H9 (cell line): ENCODE data around the gene FAM83E. TPM values are rescaled to one million over a fixed set of nuclear protein-coding genes. Genes with fewer than 3 reads are reported as not detected.

ENCODE experiments used
- DNase-seq: peaks from one replicate; pipeline ENCODE4 v3.0.0-alpha.2; 2017
- H2AFZ ChIP-seq: one replicate; pipeline ENCODE4 v1.6.1; 2013; ENCODE audit warnings: mild to moderate bottlenecking, low read length, control low read depth, moderate library complexity
- H2AK5ac ChIP-seq: 2 replicates; pipeline ENCODE4 v1.6.1; 2013; ENCODE audit warnings: low read length, control low read depth, mixed read lengths; ENCODE audit not compliant: insufficient read length
- H2BK120ac ChIP-seq: one replicate; pipeline ENCODE4 v1.6.1; 2013; ENCODE audit warnings: low read depth, mild to moderate bottlenecking, low read length, control low read depth, inconsistent platforms; ENCODE audit not compliant: poor library complexity, severe bottlenecking
- H2BK12ac ChIP-seq: 2 replicates; pipeline ENCODE4 v1.6.1; 2013; ENCODE audit warnings: low read length, control low read depth, mixed read lengths, low read depth; ENCODE audit not compliant: insufficient read length
- H2BK15ac ChIP-seq: 2 replicates; pipeline ENCODE4 v1.6.1; 2013; ENCODE audit warnings: low read depth, low read length, control low read depth
- H2BK20ac ChIP-seq: one replicate; pipeline ENCODE4 v1.6.1; 2013; ENCODE audit warnings: low read depth, mild to moderate bottlenecking, low read length, control low read depth, inconsistent platforms; ENCODE audit not compliant: poor library complexity, severe bottlenecking
- H2BK5ac ChIP-seq: 2 replicates; pipeline ENCODE4 v1.6.1; 2013; ENCODE audit warnings: low read length, control low read depth, mixed read lengths; ENCODE audit not compliant: insufficient read length
- H3K14ac ChIP-seq: 2 replicates; pipeline ENCODE4 v1.6.1; 2013; ENCODE audit warnings: low read length, control low read depth; ENCODE audit not compliant: insufficient read depth
- H3K18ac ChIP-seq: 2 replicates; pipeline ENCODE4 v1.6.1; 2013; ENCODE audit warnings: low read depth, mild to moderate bottlenecking, mixed read lengths, low read length, control low read depth; ENCODE audit not compliant: insufficient read length
- H3K23ac ChIP-seq: 2 replicates; pipeline ENCODE4 v1.6.1; 2013; ENCODE audit warnings: low read length, control low read depth, mixed read lengths, low read depth; ENCODE audit not compliant: insufficient read length
- H3K23me2 ChIP-seq: 2 replicates; pipeline ENCODE4 v1.6.1; 2013; ENCODE audit warnings: low read depth, mild to moderate bottlenecking, mixed read lengths, low read length, control low read depth; ENCODE audit not compliant: insufficient read length, poor library complexity, severe bottlenecking
- H3K27ac ChIP-seq: 2 replicates; pipeline ENCODE4 v1.5.1; 2013; ENCODE audit warnings: low read length, control low read depth, mixed read lengths, low read depth; ENCODE audit not compliant: insufficient read length
- H3K27me3 ChIP-seq: 2 replicates; pipeline ENCODE4 v1.6.1; 2013; ENCODE audit warnings: low read length, control low read depth, inconsistent platforms; ENCODE audit not compliant: insufficient read depth
- H3K4ac ChIP-seq: 2 replicates; pipeline ENCODE4 v1.6.1; 2013; ENCODE audit warnings: low read depth, mild to moderate bottlenecking, control low read depth, inconsistent platforms, low read length, moderate library complexity
- H3K4me1 ChIP-seq: 2 replicates; pipeline ENCODE4 v1.6.1; 2013; ENCODE audit warnings: low read length, control low read depth, inconsistent platforms; ENCODE audit not compliant: insufficient read depth
- H3K4me2 ChIP-seq: 2 replicates; pipeline ENCODE4 v1.6.1; 2013; ENCODE audit warnings: low read length, control low read depth, mixed read lengths; ENCODE audit not compliant: insufficient read length, insufficient read depth
- H3K56ac ChIP-seq: 2 replicates; pipeline ENCODE4 v1.6.1; 2013; ENCODE audit warnings: low read depth, mild to moderate bottlenecking, mixed read lengths, low read length, control low read depth; ENCODE audit not compliant: insufficient read length
- H3K79me1 ChIP-seq: 2 replicates; pipeline ENCODE4 v1.6.1; 2013; ENCODE audit warnings: low read depth, mild to moderate bottlenecking, moderate library complexity, low read length, control low read depth, inconsistent platforms; ENCODE audit not compliant: insufficient read depth, poor library complexity, severe bottlenecking
- H3K79me2 ChIP-seq: 2 replicates; pipeline ENCODE4 v1.6.1; 2013; ENCODE audit warnings: low read length, control low read depth, inconsistent platforms; ENCODE audit not compliant: insufficient read depth
- H3K9ac ChIP-seq: 2 replicates; pipeline ENCODE4 v1.6.1; 2013; ENCODE audit warnings: low read length, control low read depth, mixed read lengths; ENCODE audit not compliant: insufficient read length; ENCODE audit errors: extremely low read depth
- H3K9me3 ChIP-seq: one replicate; pipeline ENCODE4 v1.6.1; 2013; ENCODE audit warnings: low read depth, low read length, inconsistent platforms; ENCODE audit not compliant: control insufficient read depth
- H3T11ph ChIP-seq: one replicate; pipeline ENCODE4 v1.6.1; 2013; ENCODE audit warnings: mild to moderate bottlenecking, low read length, control low read depth, inconsistent platforms
- H4K20me1 ChIP-seq: one replicate; pipeline ENCODE4 v1.6.1; 2013; ENCODE audit not compliant: control insufficient read depth, insufficient read length, insufficient read depth
- H4K5ac ChIP-seq: 2 replicates; pipeline ENCODE4 v1.6.1; 2013; ENCODE audit warnings: low read depth, mild to moderate bottlenecking, mixed read lengths, low read length, control low read depth; ENCODE audit not compliant: insufficient read length
- H4K8ac ChIP-seq: replicated peaks from 2 replicates; pipeline ENCODE4 v1.6.1; 2013; ENCODE audit warnings: low read length, control low read depth, mixed read lengths, low read depth; ENCODE audit not compliant: insufficient read length
- H4K91ac ChIP-seq: 2 replicates; pipeline ENCODE4 v1.6.1; 2013; ENCODE audit warnings: low read depth, mild to moderate bottlenecking, moderate library complexity, mixed read lengths, low read length, control low read depth; ENCODE audit not compliant: insufficient read length
- H3K27ac Mint-ChIP-seq, 3 experiments: 2 replicates in 2 of 3; 3 replicates in 1 of 3; pipeline ENCODE4 v1.8.0; 2020 to 2021; ENCODE audit warnings: mixed read lengths in 3 of 3, mild to moderate bottlenecking in 1 of 3, moderate library complexity in 1 of 3
- H3K27me3 Mint-ChIP-seq: 2 replicates; pipeline ENCODE4 v1.8.0; 2021; ENCODE audit warnings: low read depth, mild to moderate bottlenecking, moderate library complexity, mixed read lengths
- H3K36me3 Mint-ChIP-seq, 3 experiments: 2 replicates in 2 of 3; 3 replicates in 1 of 3; pipeline ENCODE4 v1.8.0; 2020 to 2021; ENCODE audit warnings: low read depth in 3 of 3, mixed read lengths in 3 of 3; ENCODE audit not compliant: insufficient read depth in 1 of 3
- H3K4me1 Mint-ChIP-seq, 2 experiments: 2 replicates each; pipeline ENCODE4 v1.8.0; 2020; ENCODE audit warnings: mixed read lengths in 2 of 2
- H3K4me3 Mint-ChIP-seq, 2 experiments: 2 replicates in 1 of 2; 3 replicates in 1 of 2; pipeline ENCODE4 v1.8.0; 2020 to 2021; ENCODE audit warnings: mild to moderate bottlenecking in 2 of 2, mixed read lengths in 2 of 2, moderate library complexity in 1 of 2
- H3K9me3 Mint-ChIP-seq, 2 experiments: 2 replicates in 1 of 2; 3 replicates in 1 of 2; pipeline ENCODE4 v1.8.0; 2020; ENCODE audit warnings: mild to moderate bottlenecking in 2 of 2, mixed read lengths in 2 of 2, moderate library complexity in 1 of 2
- WGBS: extraction: QIAGEN DNeasy Blood & Tissue Kit; methylation state at CpG from one replicate; pipeline ENCODE4 v1.1.7; 2013; ENCODE audit warnings: missing lambda C conversion rate, low lambda C conversion rate, mixed read lengths; ENCODE audit not compliant: insufficient read length; ENCODE audit errors: extremely low coverage; 5-methylcytosine and 5-hydroxymethylcytosine counted together
- total RNA-seq: library from RNA; stranded (reverse); gene quantifications from 2 replicates; pipeline ENCODE4 v1.2.1, GENCODE V29; 2021
- TF ChIP-seq, protein P1 (sequence below): fragments of 200-600 bp; sonication (generic); conservative IDR thresholded peaks from 3 replicates; pipeline ENCODE4 v1.8.0; 2021; ENCODE audit warnings: antibody characterized with exemption, mild to moderate bottlenecking

Gene FAM83E
- total RNA-seq, 1 experiment from 2014 or later: 9.2 TPM

DNA sequence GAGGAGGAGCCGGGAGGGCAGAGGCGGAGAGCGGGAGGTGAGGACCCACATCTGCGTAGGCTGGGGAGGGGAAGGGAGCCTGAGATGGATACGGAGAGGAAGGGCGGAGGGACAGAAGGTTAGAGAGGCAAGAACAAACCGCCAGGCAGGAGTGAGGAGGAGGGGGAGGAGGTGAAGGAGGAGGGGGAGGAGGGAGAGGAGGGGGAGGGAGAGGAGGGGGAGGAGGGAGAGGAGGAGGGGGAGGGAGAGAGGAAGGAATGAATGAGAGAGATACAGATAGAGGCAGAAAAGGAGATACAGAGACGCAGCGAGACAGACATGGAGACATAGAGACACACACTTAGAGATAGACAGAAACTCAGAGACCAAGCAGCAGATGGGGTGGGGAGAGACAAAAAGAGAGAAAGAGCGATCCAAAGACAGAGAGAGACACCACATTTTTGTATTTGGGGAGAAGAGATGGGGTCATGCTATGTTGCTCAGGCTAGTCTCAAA, 31.9 kb upstream of the FAM83E start:
- no peak overlapping the region for H2BK12ac ChIP-seq
- H4K5ac ChIP-seq: no peak overlapping the region
- peaks cover 3% of the 10 kb centered on the region for H3K27me3 Mint-ChIP-seq
- H3K27ac Mint-ChIP-seq: peak overlapping the region in 2 of 3 experiments; percentile 2 to 8; a peak in 1 of 7 replicates
- TF ChIP-seq, protein P1, sequence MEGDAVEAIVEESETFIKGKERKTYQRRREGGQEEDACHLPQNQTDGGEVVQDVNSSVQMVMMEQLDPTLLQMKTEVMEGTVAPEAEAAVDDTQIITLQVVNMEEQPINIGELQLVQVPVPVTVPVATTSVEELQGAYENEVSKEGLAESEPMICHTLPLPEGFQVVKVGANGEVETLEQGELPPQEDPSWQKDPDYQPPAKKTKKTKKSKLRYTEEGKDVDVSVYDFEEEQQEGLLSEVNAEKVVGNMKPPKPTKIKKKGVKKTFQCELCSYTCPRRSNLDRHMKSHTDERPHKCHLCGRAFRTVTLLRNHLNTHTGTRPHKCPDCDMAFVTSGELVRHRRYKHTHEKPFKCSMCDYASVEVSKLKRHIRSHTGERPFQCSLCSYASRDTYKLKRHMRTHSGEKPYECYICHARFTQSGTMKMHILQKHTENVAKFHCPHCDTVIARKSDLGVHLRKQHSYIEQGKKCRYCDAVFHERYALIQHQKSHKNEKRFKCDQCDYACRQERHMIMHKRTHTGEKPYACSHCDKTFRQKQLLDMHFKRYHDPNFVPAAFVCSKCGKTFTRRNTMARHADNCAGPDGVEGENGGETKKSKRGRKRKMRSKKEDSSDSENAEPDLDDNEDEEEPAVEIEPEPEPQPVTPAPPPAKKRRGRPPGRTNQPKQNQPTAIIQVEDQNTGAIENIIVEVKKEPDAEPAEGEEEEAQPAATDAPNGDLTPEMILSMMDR: no peak
- peak; percentile 96 for DNase-seq
- H3K23ac ChIP-seq: no peak overlapping the region
- H3K4me1 Mint-ChIP-seq: peaks cover 14 to 17% of the 10 kb centered on the region in 2 experiments
- no peaks in the 10 kb centered on the region for H3K79me2 ChIP-seq
- no peak overlapping the region for H3K27ac ChIP-seq
- no peak overlapping the region for H4K8ac ChIP-seq
- no peaks in the 10 kb centered on the region for H3K4me1 ChIP-seq
- H3K36me3 Mint-ChIP-seq: peaks cover 4 to 17% (median 14%) of the 10 kb centered on the region in 3 experiments
- H2BK20ac ChIP-seq: no peak overlapping the region
- no peak overlapping the region for H3K56ac ChIP-seq
- peak overlapping the region; percentile 84 to 93; a peak in 4 of 5 replicates for H3K4me3 Mint-ChIP-seq
- no CpG with 5 or more reads among the region's 10 CpGs for whole genome bisulfite sequencing
- peaks cover 16% of the 10 kb centered on the region for H3K23me2 ChIP-seq
- no peak overlapping the region for H3K14ac ChIP-seq
- H4K20me1 ChIP-seq: no peaks in the 10 kb centered on the region
- H3K79me1 ChIP-seq: no peaks in the 10 kb centered on the region
- no peak overlapping the region for H2AK5ac ChIP-seq
- no peak overlapping the region for H3K9ac ChIP-seq
- no peak overlapping the region for H2BK15ac ChIP-seq
- no peak overlapping the region for H2BK5ac ChIP-seq
- H3K9me3 ChIP-seq: no peaks in the 10 kb centered on the region
- no peak overlapping the region for H3K4me2 ChIP-seq
- no peak overlapping the region for H2BK120ac ChIP-seq
- no peak overlapping the region for H2AFZ ChIP-seq
- no peaks in the 10 kb centered on the region for H3K27me3 ChIP-seq
- no peak overlapping the region for H3T11ph ChIP-seq
- H4K91ac ChIP-seq: no peak overlapping the region
- H3K4ac ChIP-seq: no peak overlapping the region
- no peak overlapping the region for H3K18ac ChIP-seq
- peaks cover 0 to 4% of the 10 kb centered on the region in 2 experiments; a peak in 2 of 5 replicates for H3K9me3 Mint-ChIP-seq
